Uterus (tissue), 2 donors: ENCODE measurements around the gene MKI67.

Experiments used
- POLR2A ChIP-seq, 2 donors: fragments of 450-650 bp; IDR thresholded peaks; one replicate each; pipeline ENCODE4 v1.6.1; 2016; ENCODE audit warnings: antibody characterized with exemption in 2 of 2, mild to moderate bottlenecking in 1 of 2, moderate library complexity in 1 of 2
- TF ChIP-seq, protein P1 (sequence below), 4 experiments: fragments of 200-600 bp in 2 of 4; fragments of 450-650 bp in 2 of 4; sonication (generic) in 2 of 4; IDR thresholded peaks; one replicate each; pipeline ENCODE4 v1.5.1; 2016 to 2019; ENCODE audit warnings: antibody characterized with exemption in 4 of 4, mild to moderate bottlenecking in 2 of 4, moderate library complexity in 1 of 4

DNA sequence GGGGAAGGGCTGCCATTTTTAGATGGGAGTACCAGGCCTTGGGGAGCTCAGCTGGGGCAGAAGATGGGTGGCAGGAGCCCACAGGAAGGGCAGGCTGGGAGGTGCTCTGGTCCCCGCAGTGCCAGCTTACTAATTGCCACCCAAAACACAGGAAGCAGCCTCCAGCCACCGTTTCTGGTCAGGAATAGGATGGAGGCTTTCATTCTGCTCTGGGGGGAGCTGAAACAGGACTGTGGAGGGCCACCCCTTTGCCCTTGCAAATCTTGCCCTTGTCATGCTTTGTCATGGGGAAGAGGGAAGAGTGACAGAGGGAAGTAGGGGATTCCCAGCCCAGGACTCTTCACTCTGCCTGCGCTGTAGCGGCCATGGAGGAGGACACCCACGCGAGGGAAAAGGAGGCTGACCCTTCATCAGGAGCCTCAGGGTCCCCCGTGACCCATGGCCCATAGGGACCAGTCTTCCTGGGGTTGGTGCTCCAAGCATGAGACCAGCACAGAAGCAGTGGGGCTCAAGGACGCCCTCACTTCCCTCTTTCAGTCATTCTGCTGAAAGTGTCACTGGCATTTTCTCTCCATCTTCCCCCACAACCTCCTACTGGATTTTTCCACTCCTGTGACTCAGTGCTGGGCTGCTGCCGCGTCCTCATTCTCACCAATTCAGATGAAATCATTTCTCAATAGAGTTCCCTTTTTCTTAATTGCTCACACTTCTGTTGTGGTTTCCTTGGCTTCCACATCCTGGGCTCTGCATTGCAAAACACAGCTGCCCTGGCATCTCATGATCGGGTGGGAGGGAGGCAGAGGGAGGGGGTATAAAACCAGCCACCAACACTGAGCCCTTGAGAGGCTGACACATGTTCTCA lies 61.9 kb downstream of the MKI67 start:
- TF ChIP-seq, protein P1, sequence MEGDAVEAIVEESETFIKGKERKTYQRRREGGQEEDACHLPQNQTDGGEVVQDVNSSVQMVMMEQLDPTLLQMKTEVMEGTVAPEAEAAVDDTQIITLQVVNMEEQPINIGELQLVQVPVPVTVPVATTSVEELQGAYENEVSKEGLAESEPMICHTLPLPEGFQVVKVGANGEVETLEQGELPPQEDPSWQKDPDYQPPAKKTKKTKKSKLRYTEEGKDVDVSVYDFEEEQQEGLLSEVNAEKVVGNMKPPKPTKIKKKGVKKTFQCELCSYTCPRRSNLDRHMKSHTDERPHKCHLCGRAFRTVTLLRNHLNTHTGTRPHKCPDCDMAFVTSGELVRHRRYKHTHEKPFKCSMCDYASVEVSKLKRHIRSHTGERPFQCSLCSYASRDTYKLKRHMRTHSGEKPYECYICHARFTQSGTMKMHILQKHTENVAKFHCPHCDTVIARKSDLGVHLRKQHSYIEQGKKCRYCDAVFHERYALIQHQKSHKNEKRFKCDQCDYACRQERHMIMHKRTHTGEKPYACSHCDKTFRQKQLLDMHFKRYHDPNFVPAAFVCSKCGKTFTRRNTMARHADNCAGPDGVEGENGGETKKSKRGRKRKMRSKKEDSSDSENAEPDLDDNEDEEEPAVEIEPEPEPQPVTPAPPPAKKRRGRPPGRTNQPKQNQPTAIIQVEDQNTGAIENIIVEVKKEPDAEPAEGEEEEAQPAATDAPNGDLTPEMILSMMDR (IDR thresholded peaks at IDR 0.05) = no peak
- TF ChIP-seq POLR2A (IDR thresholded peaks at IDR 0.05) = no peak
